ENCODE measurements around the gene ADAT3.

Gene ADAT3

GRCh38 chr19:1867349-1867724, 37.9 kb upstream of the ADAT3 start:
- peaks cover 9% of the 10 kb centered on the region for H3K4me1 ChIP-seq (ENCODE audit: low read length)
- H2AFZ ChIP-seq (ENCODE audit: low read depth, low read length), result no peak overlapping the region
- H3K27me3 ChIP-seq (ENCODE audit: low read depth, low read length), result no peaks in the 10 kb centered on the region
- no peak overlapping the region for H3K4me3 ChIP-seq (ENCODE audit: low read length)
- H4K20me1 ChIP-seq (ENCODE audit: insufficient read depth, low read length), result peaks cover 2% of the 10 kb centered on the region; the same call in 1 of the 2 replicates
- no peaks in the 10 kb centered on the region for H3K9me3 ChIP-seq (ENCODE audit: insufficient read depth, low read length)
- no peak overlapping the region for H3K27ac ChIP-seq (ENCODE audit: low read length)
- H3K79me2 ChIP-seq (ENCODE audit: low read length), result peaks cover 37% of the 10 kb centered on the region
- TF ChIP-seq CTCF (IDR thresholded peaks at IDR 0.05; ENCODE audit: low read depth, low read length) (no peak), EZH2phosphoT487 (IDR thresholded peaks at IDR 0.05; ENCODE audit: low read depth) (no peak)
- H3K9ac ChIP-seq (ENCODE audit: low read length), result no peak overlapping the region
- peaks cover 18% of the 10 kb centered on the region for H3K36me3 ChIP-seq (replicated peaks; ENCODE audit: low read depth, low read length)
- no peak overlapping the region for H3K4me2 ChIP-seq (ENCODE audit: low read length)

- no peaks in the 10 kb centered on the region for H3K27me3 ChIP-seq (ENCODE audit: low read depth, low read length)
- H3K4me1 ChIP-seq (ENCODE audit: low read length), result peaks cover 10% of the 10 kb centered on the region
- peaks cover 13% of the 10 kb centered on the region; the same call in 1 of the 2 replicates for H4K20me1 ChIP-seq (ENCODE audit: insufficient read depth, low read length)
- no peak overlapping the region for H2AFZ ChIP-seq (ENCODE audit: low read depth, low read length)
- H3K36me3 ChIP-seq (replicated peaks; ENCODE audit: low read depth, low read length), result peaks cover 33% of the 10 kb centered on the region
- no peak overlapping the region for H3K4me2 ChIP-seq (ENCODE audit: low read length)
- H3K79me2 ChIP-seq (ENCODE audit: low read length), result peaks cover 43% of the 10 kb centered on the region
- H3K9me3 ChIP-seq (ENCODE audit: insufficient read depth, low read length), result no peaks in the 10 kb centered on the region
- H3K4me3 ChIP-seq (ENCODE audit: low read length), result no peak overlapping the region
- TF ChIP-seq CTCF (IDR thresholded peaks at IDR 0.05; ENCODE audit: low read depth, low read length) (no peak), EZH2phosphoT487 (IDR thresholded peaks at IDR 0.05; ENCODE audit: low read depth) (no peak)
- no peak overlapping the region for H3K9ac ChIP-seq (ENCODE audit: low read length)
- no peak overlapping the region for H3K27ac ChIP-seq (ENCODE audit: low read length)
Observed at GRCh38 chr19:1868971-1869370, 36.2 kb upstream of the ADAT3 start.

GRCh38 chr19:1871140-1871597, 34.0 kb upstream of the ADAT3 start:
- no peak overlapping the region for H3K9ac ChIP-seq (ENCODE audit: low read length)
- no peak overlapping the region for H2AFZ ChIP-seq (ENCODE audit: low read depth, low read length)
- H3K27me3 ChIP-seq (ENCODE audit: low read depth, low read length), result no peaks in the 10 kb centered on the region
- H3K9me3 ChIP-seq (ENCODE audit: insufficient read depth, low read length), result no peaks in the 10 kb centered on the region
- peaks cover 37% of the 10 kb centered on the region for H3K36me3 ChIP-seq (replicated peaks; ENCODE audit: low read depth, low read length)
- H3K4me1 ChIP-seq (ENCODE audit: low read length), result peaks cover 8% of the 10 kb centered on the region
- no peak for TF ChIP-seq CTCF (IDR thresholded peaks at IDR 0.05; ENCODE audit: low read depth, low read length)
- H3K4me2 ChIP-seq (ENCODE audit: low read length), result no peak overlapping the region
- H3K79me2 ChIP-seq (ENCODE audit: low read length), result peaks cover 55% of the 10 kb centered on the region
- no peak overlapping the region for H3K27ac ChIP-seq (ENCODE audit: low read length)
- H3K4me3 ChIP-seq (ENCODE audit: low read length), result no peak overlapping the region
- H4K20me1 ChIP-seq (ENCODE audit: insufficient read depth, low read length), result peaks cover 24% of the 10 kb centered on the region

- Histone ChIP-seq H3K4me1 (ENCODE audit: low read length) (peaks cover 12% of the 10 kb centered on the region), H3K27ac (ENCODE audit: low read length) (no peak overlapping the region), H4K20me1 (ENCODE audit: insufficient read depth, low read length) (peaks cover 24% of the 10 kb centered on the region), H3K9me3 (ENCODE audit: insufficient read depth, low read length) (no peaks in the 10 kb centered on the region), H3K79me2 (ENCODE audit: low read length) (peaks cover 55% of the 10 kb centered on the region), H3K4me2 (ENCODE audit: low read length) (no peak overlapping the region), H3K27me3 (ENCODE audit: low read depth, low read length) (no peaks in the 10 kb centered on the region), H3K36me3 (replicated peaks; ENCODE audit: low read depth, low read length) (peaks cover 37% of the 10 kb centered on the region), H3K4me3 (ENCODE audit: low read length) (no peak overlapping the region), H2AFZ (ENCODE audit: low read depth, low read length) (no peak overlapping the region), H3K9ac (ENCODE audit: low read length) (no peak overlapping the region)
- TF ChIP-seq CTCF (IDR thresholded peaks at IDR 0.05; ENCODE audit: low read depth, low read length), result no peak
- TF ChIP-seq EZH2phosphoT487 (IDR thresholded peaks at IDR 0.05; ENCODE audit: low read depth), result no peak
Observed at GRCh38 chr19:1871630-1872029, 33.6 kb upstream of the ADAT3 start.
